ENCODE results near the gene ACAD8.

The ACAD8 gene

DNA sequence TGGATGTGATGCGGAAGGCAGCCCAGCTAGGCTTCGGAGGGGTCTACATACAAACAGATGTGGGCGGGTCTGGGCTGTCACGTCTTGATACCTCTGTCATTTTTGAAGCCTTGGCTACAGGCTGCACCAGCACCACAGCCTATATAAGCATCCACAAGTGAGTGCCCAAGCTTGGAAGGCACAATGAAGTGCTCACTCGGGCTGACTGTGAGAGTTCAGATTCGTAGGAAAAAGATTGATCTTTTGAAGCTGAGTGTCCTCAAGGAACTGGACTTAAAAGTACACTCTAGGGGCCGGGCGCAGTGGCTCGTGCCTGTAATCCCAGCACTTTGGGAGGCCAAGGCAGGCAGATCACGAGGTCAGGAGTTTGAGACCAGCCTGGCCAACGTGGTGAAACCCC lies 3.7 kb downstream of the ACAD8 start:
- H3K4me3 ChIP-seq (replicated peaks; ENCODE audit: low read depth, low read length): no peak overlapping the region
- DNase-seq (ENCODE audit: low read depth): no peak
- TF ChIP-seq, protein P1, sequence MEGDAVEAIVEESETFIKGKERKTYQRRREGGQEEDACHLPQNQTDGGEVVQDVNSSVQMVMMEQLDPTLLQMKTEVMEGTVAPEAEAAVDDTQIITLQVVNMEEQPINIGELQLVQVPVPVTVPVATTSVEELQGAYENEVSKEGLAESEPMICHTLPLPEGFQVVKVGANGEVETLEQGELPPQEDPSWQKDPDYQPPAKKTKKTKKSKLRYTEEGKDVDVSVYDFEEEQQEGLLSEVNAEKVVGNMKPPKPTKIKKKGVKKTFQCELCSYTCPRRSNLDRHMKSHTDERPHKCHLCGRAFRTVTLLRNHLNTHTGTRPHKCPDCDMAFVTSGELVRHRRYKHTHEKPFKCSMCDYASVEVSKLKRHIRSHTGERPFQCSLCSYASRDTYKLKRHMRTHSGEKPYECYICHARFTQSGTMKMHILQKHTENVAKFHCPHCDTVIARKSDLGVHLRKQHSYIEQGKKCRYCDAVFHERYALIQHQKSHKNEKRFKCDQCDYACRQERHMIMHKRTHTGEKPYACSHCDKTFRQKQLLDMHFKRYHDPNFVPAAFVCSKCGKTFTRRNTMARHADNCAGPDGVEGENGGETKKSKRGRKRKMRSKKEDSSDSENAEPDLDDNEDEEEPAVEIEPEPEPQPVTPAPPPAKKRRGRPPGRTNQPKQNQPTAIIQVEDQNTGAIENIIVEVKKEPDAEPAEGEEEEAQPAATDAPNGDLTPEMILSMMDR (IDR thresholded peaks at IDR 0.05; ENCODE audit: low read length, missing control alignments): no peak

DNA sequence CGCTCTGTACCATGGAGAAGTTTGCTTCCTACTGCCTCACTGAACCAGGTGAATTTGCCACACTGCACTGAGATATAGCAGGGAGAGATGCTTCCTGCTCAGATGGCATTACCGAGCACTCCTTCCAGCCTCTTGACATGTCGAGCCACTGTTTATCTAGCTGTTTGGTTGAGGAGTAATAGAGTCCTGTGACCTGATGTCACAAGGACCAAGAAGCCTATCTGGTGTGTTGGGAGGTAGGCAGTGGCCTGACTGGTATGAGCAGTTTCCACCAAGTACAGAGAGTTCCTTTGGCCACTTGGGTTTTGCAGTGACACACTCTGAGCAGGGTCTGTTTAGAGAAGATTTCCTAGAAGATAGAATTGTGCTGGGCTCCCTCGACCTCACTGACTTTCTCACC lies 5.2 kb downstream of the ACAD8 start:
- no peak overlapping the region for H3K4me3 ChIP-seq (replicated peaks; ENCODE audit: low read depth, low read length)
- no peak for DNase-seq (ENCODE audit: low read depth)
- TF ChIP-seq, protein P1 (IDR thresholded peaks at IDR 0.05; ENCODE audit: low read length, missing control alignments): no peak

DNA sequence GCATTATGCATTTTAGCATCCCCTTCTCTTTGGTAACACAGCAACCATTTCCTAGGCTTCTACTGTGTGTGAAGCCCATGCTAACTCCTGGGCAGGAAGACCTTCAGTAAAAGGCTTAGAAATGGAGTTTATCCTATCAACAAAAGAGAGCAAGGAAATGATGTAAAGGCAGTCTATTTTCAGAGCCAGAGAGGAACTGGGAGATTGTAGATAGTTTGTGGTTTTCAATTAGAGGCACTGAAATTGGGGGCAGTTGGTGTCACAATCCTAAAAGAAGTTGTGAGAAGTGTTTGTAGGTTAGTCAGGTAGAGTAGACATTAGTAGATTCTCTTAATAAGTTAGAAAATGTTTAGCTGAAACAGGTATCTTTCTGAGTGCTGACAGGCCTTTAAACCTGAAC lies 7.1 kb downstream of the ACAD8 start:
- no peak overlapping the region for H3K4me3 ChIP-seq (replicated peaks; ENCODE audit: low read depth, low read length)
- TF ChIP-seq, protein P1 (IDR thresholded peaks at IDR 0.05; ENCODE audit: low read length, missing control alignments): no peak
- no peak for DNase-seq (ENCODE audit: low read depth)

DNA sequence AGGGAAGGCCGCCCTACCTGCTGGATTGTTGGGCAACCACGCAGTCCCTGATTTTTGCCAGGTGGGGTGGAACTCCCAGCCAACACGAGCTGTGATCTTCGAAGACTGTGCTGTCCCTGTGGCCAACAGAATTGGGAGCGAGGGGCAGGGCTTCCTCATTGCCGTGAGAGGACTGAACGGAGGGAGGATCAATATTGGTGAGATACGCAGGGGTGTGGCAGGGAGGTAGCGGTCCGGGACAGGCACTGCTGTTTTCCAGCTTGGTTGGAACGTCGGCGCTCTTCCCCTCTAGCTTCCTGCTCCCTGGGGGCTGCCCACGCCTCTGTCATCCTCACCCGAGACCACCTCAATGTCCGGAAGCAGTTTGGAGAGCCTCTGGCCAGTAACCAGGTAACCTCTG lies 7.6 kb downstream of the ACAD8 start:
- TF ChIP-seq, protein P1 (IDR thresholded peaks at IDR 0.05; ENCODE audit: low read length, missing control alignments): no peak
- H3K4me3 ChIP-seq (replicated peaks; ENCODE audit: low read depth, low read length): no peak overlapping the region
- DNase-seq (ENCODE audit: low read depth): no peak

DNA sequence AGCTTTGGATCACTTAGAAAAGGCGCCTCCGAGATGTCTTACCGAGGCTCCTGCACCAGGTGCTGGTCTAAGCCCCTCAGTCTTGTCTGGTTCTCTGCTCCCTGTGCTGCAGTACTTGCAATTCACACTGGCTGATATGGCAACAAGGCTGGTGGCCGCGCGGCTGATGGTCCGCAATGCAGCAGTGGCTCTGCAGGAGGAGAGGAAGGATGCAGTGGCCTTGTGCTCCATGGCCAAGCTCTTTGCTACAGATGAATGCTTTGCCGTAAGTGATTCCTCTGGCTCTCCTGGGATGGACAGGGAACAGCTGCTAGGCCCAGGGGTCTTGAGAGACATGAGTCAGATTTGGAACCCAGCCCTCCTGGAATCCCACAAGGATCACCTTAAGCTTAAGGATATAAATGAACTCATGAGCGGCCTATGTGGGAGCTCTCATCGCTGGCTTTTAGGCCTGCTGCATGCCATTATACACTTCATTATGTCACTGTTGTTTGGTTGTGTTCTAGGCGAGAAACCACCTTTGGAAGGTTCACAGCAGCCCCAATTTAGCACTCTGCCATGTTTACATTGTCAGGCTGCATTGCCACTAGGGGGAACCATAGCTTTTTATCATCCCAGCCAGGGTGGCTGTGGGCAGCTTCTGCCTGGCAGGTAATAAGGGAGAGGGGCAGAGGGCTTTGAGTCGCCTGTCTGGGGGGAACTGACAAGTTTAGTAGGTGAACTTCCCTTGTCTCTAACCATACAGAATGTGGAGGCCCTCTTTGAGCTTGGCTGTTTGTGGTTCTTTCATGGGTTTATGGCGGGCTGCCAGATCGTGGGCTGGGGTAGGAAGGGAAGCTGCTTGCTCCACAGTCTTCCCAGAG lies 8.5 kb downstream of the ACAD8 start:
- TF ChIP-seq, protein P1 (IDR thresholded peaks at IDR 0.05; ENCODE audit: low read length, missing control alignments): peak; percentile 61
- H3K4me3 ChIP-seq (replicated peaks; ENCODE audit: low read depth, low read length): no peak overlapping the region
- peak; percentile 26 for DNase-seq (ENCODE audit: low read depth)

DNA sequence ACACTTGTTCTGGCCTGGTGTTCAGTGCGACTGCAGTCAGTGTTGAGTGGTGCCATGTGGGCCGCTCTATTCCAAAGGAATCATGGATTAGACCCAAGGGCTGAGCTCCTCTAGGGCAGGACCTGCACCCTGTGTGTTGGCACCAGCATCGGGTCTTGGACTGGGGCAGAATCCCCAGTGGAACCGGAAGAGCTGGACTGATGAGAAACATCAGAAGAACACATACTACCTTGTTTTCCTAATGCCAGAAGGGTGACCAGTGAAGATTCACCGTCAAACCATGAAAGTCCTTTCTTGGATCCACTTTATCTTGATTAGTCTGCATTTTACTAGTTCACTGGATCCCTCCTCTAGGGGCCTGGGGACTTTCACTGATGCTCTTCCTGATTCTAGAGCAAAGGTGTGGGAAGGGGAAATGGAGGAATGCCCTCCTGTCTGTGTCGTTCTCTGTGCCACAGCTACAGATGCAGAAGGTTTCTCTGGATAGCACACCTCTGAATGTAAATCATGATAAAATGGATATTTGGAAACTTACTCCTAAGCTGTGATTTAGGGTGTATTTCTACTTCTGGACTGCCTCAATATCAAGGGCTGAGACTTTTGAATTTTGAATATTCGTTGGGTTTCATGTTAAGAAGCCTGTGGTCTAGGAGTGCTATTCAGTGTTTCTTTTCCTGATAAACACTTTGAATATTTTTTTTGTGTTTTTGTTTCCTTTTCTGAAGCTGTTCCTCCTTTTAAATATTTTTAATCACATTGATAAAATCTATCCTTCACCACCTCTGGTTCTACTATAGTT lies 11.8 kb downstream of the ACAD8 start:
- no peak for DNase-seq (ENCODE audit: low read depth)
- TF ChIP-seq, protein P1 (IDR thresholded peaks at IDR 0.05; ENCODE audit: low read length, missing control alignments): no peak
- H3K4me3 ChIP-seq (replicated peaks; ENCODE audit: low read depth, low read length): no peak overlapping the region

All from fibroblast of pulmonary artery (primary cell).